ENCODE data around the gene IFITM1.
"Not testable (repeated sequence)": the region's sequence is repeated elsewhere in the genome, so short reads cannot be mapped to it uniquely, and the experiment has no call there.

Gene IFITM1

GRCh38 chr11:293852-294661 lies 19.8 kb upstream of the IFITM1 start:
- DNase-seq (ENCODE audit: low read depth in 1 of 2, low spot score in 1 of 2), result no peak

DNA sequence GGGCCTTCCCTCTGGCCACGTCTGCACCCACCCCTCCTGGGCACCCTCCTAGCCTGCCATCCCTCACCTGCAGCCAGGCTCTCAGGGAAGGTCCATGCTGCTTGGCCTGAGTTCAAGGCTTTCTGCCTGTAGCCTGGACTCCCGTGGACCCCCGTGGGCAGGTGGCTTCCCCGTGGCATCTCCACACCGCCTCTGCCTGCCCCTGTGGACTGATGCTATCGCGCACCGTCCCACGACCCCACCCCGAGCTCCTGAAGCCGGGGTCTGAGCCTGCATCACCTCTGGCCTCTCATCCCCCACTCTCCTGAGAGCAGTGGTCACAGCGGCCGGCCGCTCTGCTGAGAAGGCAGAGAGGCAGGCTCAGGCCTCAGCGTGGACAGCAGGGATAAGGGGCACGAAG lies 19.1 kb upstream of the IFITM1 start:
- DNase-seq (ENCODE audit: low read depth in 1 of 2, low spot score in 1 of 2), result no peak

GRCh38 chr11:295351-296170 lies 18.3 kb upstream of the IFITM1 start:
- no peak for DNase-seq (ENCODE audit: low read depth in 1 of 2, low spot score in 1 of 2)

DNA sequence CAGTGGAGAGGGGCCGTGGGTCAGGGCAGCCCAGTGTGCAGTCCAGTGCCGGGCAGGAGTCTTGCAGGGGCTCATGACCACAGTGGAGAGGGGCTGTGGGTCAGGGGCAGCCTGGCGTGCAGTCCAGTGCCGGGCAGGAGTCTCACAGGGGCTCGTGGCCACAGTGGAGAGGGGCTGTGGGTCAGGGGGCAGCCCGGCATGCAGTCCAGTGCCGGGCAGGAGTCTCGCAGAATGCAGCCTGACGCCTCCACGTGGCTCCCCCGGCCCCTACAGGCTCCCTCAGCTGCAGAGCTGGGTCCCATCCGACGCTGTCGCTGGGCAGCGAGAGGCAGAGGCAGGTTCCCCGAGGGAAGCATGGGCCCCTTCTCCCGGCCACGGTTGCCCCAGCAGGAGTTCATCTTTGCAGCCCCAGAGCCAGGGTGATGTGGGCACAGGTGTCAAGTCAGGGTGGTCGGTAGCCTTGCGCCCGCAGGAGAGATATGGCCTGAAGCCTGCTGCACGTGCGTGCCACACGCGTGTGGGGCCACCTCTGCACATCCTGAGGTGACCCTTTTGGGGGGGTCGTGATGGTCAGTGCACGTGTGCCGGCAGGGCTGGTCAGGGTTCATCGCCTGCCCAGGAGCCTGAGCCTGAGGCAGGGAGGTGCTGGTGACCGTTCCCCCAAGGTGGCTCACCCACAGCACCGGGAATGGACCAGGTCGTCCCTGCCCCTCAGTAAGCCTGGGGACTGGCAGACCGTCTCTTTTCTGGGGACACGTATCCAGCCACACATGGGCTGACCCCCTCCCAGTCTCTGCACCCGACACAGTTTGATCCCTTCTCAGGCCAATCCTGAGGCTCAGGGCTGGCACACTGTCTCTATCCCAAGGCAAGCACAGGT lies 17.4 kb upstream of the IFITM1 start:
- DNase-seq (ENCODE audit: low read depth in 1 of 2, low spot score in 1 of 2), result no peak

GRCh38 chr11:297051-297585 lies 16.7 kb upstream of the IFITM1 start:
- no peak for DNase-seq (ENCODE audit: low read depth in 1 of 2, low spot score in 1 of 2)

GRCh38 chr11:297586-298405 lies 16.0 kb upstream of the IFITM1 start:
- DNase-seq (ENCODE audit: low read depth in 1 of 2, low spot score in 1 of 2), result no peak

DNA sequence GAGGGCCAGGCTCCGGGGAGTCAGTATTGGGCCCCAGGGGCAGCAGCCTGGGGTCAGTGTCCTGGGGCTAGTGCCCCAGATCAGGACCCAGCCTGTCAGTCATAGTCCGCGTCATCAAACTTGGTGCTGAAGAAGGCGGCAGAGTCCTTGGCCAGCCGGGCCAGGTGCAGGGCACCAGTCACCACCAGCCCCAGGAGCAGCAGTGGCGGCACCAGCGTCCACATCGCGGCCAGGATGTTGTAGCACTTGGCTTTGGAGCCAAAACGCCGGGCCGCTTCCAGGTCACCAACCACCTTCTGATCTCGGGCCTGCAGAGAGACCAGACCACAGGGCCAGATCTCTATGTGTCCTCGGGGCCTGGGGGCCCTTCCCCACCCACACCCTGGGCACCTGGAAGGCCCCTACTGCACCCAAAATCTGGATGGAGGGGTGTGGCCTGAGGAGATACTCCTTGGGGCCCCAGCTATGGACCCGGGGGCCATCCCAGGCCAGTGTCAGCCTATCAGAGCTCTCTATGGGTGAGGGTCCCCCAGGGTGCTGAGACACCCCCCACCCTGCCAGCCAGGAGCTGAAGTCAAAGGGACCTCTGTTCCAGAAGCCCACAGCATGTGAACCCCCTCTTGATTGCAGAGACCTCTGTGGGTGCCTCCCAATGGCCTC lies 15.3 kb upstream of the IFITM1 start:
- DNase-seq (ENCODE audit: low read depth in 1 of 2, low spot score in 1 of 2), result no peak

- no peak for DNase-seq (ENCODE audit: low read depth in 1 of 2, low spot score in 1 of 2)
These were observed 14.6 kb upstream of the IFITM1 start, which contains the start of gene IFITM5 for GRCh38 chr11:299081-299891. Gene IFITM5, minus strand, starts transcription at chr11:299526. Its CDS starts 36 bp downstream, at chr11:299490.

- no peak for DNase-seq (ENCODE audit: low read depth in 1 of 2, low spot score in 1 of 2)
These were observed 13.7 kb upstream of the IFITM1 start for GRCh38 chr11:299951-300735.

- DNase-seq (ENCODE audit: low read depth in 1 of 2, low spot score in 1 of 2), result no peak
These were observed 10.5 kb upstream of the IFITM1 start for GRCh38 chr11:303363-303762.

DNA sequence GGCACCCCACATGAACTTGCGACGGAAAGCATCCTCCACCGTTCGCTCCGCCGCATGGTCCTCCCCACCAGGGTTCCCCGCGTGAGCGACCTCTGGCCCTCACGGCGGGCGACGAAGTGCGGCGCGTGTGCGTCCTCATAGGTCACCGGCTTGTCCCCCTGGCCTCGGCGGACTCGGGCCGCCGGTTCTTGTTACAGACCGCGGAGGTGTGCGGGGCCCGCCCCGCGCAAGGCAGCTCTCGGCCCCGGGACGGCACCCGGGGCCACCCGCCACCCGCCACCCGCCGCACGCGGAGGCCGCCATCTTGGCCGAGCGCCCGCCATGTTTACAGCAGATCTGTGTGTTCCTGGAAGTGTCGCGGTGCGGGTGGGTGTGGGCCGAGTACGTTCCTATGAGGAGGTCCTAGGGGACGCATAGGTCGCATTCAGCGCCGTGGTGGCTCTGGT lies 9.8 kb upstream of the IFITM1 start:
- no peak for DNase-seq (ENCODE audit: low read depth in 1 of 2, low spot score in 1 of 2)

DNA sequence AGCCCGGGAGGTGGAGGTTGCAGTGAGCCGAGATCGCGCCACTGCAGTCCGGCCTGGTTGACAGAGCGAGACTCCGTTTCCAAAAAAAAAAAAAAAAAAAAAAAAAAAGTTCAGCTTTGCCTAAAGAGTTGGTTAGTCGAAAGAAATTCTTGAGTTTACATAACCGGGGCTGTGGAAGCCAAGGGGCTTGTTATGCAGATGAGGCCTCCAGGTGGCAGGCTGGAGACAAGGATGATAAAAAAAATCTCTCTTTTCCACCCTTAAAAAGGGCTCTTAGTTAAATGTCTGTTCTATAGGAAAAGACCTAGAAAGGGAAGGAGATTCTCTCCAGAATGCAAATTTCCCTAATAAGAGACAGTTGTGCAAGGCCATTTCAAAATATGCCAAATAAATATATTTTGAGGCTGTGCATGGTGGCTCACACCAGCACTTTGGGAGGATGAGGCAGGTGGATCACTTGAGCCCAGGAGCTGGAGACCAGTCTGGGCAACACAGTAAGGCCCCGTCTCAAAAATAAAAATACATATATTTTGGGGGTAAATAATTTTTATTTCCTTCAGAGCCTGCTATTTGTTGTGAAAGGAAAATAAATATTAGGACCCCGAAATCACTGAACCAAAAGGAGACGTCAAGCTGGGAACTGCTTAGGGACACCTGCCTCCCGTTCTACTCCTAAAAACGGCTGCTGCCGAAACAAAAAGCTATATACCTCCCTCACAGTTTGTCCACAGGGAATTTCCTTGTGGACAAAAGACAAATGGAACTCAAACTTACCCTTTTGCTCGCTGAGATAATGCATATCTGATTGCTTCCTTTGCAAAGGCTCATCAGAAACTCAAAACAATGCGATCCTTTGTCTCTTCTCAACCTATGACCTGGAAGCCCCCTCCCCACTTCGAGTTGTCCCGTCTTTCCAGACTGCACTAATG lies 8.7 kb upstream of the IFITM1 start:
- DNase-seq (ENCODE audit: low read depth in 1 of 2, low spot score in 1 of 2), result no peak

- no peak for DNase-seq (ENCODE audit: low read depth in 1 of 2, low spot score in 1 of 2)
These were observed 8.0 kb upstream of the IFITM1 start for GRCh38 chr11:305844-306211.

DNA sequence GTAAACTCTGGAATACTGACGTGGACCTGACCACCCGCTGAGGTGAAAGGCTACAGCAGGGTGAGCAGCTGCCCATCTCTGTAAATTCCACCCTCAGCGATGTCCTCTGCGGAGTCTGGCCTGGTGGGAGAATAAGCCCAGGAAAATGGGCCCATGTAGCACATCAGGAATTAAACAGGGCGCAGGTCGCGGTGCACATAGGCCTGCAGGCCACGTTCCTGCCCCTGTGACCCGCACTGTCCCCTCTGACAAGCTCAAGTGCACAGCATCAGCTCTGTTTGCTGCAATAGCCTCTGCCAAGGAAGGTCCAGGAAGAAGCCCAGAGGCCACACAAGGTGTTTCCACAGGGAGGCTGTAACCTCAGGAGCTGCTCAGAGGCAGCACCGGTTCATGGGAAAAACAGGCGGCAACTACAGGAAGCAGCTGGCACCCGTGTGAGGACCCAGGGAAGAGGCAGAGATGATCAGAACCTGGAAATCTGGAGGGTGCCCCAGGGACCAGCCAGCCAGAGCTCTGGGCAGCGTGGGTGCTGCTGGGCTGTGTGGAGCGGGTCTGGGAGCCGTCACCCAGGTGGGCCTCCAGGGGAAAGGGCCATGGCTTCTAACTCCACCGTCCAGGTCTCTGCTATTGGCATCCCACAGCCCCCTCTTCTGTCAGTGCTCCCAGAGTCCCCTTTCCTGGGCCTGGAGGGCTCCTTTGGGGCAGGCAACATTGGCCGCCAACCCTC lies 7.0 kb upstream of the IFITM1 start:
- DNase-seq (ENCODE audit: low read depth in 1 of 2, low spot score in 1 of 2), result no peak

GRCh38 chr11:307766-308708 lies 5.8 kb upstream of the IFITM1 start, which contains the start of gene IFITM2:
Gene IFITM2, plus strand, starts transcription at chr11:307816. Its CDS starts 377 bp downstream, at chr11:308193.
- not testable (repeated sequence) for DNase-seq (ENCODE audit: low read depth in 1 of 2, low spot score in 1 of 2)

Measured in stimulated activated CD4-positive, alpha-beta T cell treated with anti-CD3 and anti-CD28 coated beads, Interleukin-15, amount 100 ng/mL, for 1 hour (primary cell).